Measurements from ENCODE around the gene ALDH1A3.

Gene ALDH1A3

GRCh38 chr15:100926971-100927756 lies 47.5 kb downstream of the ALDH1A3 start:
- no peak for DNase-seq

- no peak for DNase-seq
Observed at GRCh38 chr15:100928632-100929280, 49.1 kb downstream of the ALDH1A3 start.

DNA sequence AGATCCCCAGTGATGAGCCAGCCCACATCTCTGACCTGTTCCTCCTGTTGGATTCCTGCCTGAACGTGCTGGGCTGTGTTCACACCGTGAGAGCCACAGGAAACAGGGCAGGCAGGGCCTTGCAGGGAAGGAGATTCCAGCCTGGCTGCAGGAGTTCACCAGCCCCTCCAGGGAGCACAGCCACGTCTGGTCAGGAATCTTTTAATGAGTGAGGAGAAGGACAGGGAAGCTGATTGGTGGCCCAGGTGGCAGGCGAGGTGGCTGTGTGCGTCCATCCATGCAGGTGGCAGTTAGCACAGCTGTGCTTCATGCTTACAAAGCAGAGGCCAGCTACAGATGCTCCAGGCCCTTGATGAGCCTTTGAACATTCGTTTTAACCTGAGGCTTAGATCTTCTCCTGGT lies 50.0 kb downstream of the ALDH1A3 start:
- DNase-seq: no peak

- DNase-seq: no peak
Observed at GRCh38 chr15:100930306-100930848, 50.7 kb downstream of the ALDH1A3 start.

GRCh38 chr15:100931143-100931890 lies 51.7 kb downstream of the ALDH1A3 start:
- DNase-seq: no peak

GRCh38 chr15:100932676-100933348 lies 53.2 kb downstream of the ALDH1A3 start:
- no peak for DNase-seq

DNA sequence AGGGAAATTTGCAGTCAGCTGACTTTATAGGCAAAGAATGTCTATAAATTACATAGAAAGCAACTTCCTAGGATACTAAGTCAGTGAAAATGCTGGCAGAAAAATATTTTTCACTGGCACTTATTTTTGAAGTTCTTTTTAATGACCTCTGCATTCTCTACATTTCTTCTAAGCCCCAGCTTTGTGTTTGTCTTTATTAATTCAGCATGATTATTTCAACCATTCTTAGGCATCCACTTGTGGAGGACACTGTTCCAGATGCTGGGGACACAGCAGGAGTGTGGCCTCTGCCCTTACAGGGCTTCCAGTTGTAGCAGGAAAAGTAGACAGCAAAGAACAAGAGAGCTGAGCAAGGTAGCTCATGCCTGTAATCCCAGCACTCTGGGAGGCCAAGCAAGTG lies 54.5 kb downstream of the ALDH1A3 start:
- DNase-seq: no peak

DNA sequence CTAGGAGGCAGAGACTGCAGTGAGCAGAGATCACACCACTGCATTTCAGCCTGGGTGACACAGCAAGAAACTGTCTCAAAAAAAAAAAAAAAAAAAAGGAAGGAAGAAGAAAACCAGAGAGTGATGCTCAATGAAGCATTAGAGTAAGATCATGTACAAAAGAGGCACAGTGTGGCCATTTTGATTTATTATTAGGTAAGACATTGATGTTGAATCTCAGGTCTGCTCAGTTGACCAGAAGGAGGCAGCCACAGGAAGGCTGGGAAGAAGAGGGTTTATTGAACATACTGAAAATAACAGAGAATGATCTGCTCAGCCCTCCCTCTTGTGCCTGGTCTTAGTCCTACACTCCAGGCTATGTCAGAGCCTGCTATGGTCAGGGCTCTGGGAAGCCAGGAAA lies 55.1 kb downstream of the ALDH1A3 start:
- DNase-seq: no peak

DNA sequence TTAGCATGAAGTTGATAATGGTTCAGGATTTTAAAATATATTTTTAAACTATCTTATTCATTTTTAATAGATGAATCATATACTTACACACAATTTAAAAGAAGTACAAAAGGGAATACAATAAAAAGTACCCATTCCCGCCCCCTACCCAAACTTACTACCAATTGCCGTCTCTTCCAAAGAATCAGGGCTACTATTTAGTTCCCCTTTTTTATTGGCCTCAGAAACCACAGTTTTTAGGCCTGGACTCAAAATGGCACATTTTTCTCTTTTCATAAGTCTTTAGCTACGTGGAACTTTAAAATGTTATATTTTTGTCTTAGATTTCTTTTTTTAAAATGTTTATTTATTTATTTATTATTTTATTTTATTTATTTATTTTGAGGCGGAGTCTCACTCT lies 57.5 kb downstream of the ALDH1A3 start:
- DNase-seq: no peak

- DNase-seq: no peak
Observed at GRCh38 chr15:100939791-100940190, 60.2 kb downstream of the ALDH1A3 start.

DNA sequence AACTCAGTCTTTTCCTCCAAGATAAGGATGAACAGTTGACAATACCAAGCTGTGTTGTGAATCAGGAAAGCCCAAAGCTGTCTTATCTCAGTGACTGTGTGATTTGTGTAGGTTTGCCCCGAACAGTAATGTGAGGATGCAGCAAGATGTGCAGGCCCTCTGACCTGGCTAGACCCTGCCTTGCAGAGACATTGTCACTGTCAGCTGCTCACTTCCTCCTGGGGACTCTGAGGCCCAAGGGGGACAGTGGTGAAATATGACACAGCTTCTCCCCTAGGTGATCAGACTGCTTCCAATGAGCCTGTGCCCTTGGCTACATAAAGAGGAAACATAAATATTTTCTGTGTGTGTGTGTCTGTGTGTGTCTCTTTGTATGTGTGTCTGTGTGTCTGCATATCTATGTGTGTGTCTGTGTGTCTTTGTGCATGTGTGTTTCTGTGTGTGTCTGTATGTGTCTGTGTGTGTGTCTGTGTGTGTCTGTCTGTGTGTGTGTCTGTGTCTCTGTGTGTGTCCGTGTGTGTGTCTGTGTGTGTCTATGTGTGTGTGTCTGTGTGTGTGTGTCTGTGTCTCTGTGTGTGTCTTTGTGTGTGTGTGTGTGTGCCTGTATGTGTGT lies 61.2 kb downstream of the ALDH1A3 start:
- DNase-seq: no peak

GRCh38 chr15:100941536-100941935 lies 61.9 kb downstream of the ALDH1A3 start:
- no peak for DNase-seq

GRCh38 chr15:100942656-100943425 lies 63.2 kb downstream of the ALDH1A3 start:
- no peak for DNase-seq

GRCh38 chr15:100944244-100944895 lies 64.7 kb downstream of the ALDH1A3 start:
- DNase-seq: no peak

GRCh38 chr15:100944986-100945385 lies 65.4 kb downstream of the ALDH1A3 start:
- DNase-seq: no peak

DNA sequence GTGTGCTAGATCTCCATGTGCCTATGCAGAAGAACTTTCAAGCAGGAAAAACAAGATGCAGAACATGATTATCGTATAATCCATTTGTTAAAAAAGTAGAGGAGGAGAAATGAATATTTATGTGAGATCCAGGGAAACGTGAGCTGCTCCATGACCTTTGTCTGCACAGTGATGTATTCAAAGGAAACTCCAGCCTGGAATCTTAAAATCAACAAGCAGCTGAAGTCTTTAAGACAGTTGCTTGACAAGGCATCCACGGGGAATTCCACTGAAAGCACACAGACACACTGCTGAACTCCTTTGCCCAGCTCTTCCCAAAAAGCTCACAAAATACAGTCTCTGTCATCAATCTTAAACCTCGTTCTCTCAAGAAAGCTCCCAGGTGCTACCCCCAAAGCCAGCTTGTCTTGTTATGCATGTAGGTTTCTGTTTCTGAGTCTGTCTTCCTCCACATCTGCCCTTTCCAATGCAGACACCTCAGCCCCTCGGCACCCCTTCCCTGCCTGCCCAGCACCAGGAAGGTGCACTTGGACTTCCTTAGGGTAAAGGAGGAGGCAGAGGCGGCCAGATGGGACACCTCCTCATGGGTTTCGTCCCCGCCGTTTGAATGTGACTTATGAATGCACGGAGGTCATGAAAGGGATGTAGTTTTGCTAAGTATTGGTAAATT lies 68.3 kb downstream of the ALDH1A3 start:
- no peak for DNase-seq

DNA sequence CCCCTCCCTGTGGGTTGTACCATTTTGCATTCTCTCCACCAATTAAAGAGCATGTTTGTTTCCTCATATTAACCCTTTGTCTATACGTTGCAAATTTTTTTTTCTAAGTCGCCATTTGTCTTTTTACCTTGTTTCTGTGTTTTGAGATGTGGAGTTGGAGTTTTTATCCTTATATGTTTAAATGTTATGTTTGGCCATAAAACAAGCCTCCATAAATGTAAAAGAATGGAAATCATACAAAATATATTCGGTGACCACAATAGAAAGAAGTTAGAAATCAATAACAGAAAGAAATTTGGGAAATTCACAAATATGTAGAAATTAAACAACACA lies 68.8 kb downstream of the ALDH1A3 start:
- no peak for DNase-seq

DNA sequence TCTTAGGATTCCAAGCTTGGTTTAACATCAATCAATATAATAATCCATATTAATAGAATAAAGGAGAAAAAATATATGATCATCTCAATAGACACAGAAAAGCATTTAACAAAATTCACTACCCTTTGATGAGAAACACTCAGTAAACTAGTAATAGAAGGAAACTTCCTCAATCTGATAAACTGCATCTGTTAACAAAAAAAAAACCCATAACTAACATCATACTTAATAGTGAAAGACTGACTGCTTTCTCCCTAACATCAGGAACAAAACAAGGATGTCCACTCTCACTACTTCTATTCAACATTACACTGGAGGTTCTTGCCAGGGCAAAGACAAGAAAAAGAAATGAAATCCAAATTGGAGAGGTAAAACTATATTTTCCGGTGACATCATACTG lies 70.1 kb downstream of the ALDH1A3 start:
- no peak for DNase-seq

DNA sequence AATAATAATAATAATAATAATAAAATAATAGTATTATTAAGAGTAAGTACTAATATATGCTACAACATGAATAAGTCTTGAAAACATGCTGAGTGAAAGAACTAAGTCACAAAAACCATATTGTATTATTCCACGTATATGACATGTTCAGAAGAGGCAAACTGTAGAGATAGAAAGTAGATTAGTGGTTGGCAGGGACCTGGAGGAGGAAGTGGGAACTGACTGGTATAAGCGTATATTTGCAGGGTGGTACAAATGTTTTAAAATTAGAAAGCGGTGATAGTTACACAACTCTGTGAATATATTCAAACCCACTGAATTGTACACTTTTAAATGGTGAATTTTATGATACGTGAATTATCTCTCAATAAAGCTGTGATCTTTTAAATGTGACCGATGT lies 72.3 kb downstream of the ALDH1A3 start:
- DNase-seq: no peak

DNA sequence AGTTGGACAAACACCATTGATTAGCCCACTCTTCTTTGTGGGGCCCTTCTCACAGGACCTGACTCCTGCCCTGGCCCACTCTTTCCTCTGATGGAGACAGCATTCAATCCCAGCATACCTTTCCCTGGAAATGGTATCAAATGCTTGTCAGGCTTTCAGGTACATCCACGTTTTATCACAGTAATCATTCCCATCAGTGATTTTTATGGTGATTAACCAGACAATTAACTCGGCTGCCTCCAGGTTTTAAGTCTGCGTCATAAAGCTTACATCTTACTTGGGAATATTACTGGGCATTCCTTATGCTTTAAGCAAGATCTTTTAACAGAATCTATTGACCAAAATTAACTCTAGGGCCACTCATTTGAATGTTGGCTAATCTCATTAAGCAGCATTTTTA lies 72.9 kb downstream of the ALDH1A3 start:
- no peak for DNase-seq

Measured in NCI-H187 treated with DMSO at 0.1 percent for 48 hours (cell line).